ENCODE measurements around the gene NPAS3. TPM values are rescaled to one million over a fixed set of nuclear protein-coding genes. Genes with fewer than 3 reads are reported as not detected.

NPAS3 gene
- total RNA-seq, 1 donor from 2014 or later: 1.6 TPM

GRCh38 chr14:33454707-33455106, 516.0 kb downstream of the NPAS3 start:
- Mint-ChIP-seq H3K4me3 (ENCODE audit: unreplicated experiment) (no peak overlapping the region), H3K27me3 (ENCODE audit: unreplicated experiment) (no peaks in the 10 kb centered on the region), H3K27ac (ENCODE audit: unreplicated experiment) (no peak overlapping the region), H3K4me1 (ENCODE audit: unreplicated experiment) (no peaks in the 10 kb centered on the region), H3K36me3 (ENCODE audit: low read depth, unreplicated experiment) (no peaks in the 10 kb centered on the region), H3K9me3 (ENCODE audit: unreplicated experiment) (no peaks in the 10 kb centered on the region)
- no peak for TF ChIP-seq CTCF (IDR thresholded peaks at IDR 0.05; ENCODE audit: unreplicated experiment)
- no peak for DNase-seq (ENCODE audit: low spot score)

DNA sequence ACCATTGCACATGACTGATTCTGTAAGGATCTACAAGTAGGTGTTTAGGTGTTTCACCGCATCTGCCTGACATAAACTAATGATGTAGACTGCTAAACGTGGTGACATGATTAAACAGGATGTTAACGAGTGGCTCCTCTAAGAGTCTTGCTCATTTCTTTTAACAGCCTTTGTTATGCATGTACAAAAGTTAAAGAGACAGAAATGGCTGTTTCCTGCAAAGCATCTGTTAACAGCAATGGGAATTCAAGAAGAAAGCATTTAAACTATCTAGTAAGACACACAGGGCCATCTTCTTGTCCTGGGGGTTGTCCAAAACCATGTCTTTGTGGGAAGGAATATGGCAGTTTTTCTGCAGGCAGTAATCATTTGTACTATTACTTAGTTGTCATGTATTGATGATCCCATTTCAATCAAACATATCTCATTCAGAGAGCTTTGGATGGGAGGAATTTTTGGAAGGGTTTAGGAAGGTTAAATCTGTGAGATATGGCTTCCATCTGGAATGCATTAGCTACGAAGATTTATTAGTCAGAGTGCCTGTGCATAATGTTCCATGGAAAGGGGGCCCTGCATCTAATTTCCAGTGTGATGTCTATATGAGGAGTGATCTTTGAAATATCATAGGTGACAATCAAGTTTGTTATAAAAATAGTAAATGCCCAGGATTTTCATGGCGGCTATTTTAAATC, 517.1 kb downstream of the NPAS3 start:
- DNase-seq (ENCODE audit: low spot score): no peak
- Mint-ChIP-seq H3K4me3 (ENCODE audit: unreplicated experiment) (no peak overlapping the region), H3K27ac (ENCODE audit: unreplicated experiment) (no peak overlapping the region), H3K27me3 (ENCODE audit: unreplicated experiment) (no peaks in the 10 kb centered on the region), H3K4me1 (ENCODE audit: unreplicated experiment) (no peaks in the 10 kb centered on the region), H3K9me3 (ENCODE audit: unreplicated experiment) (no peaks in the 10 kb centered on the region), H3K36me3 (ENCODE audit: low read depth, unreplicated experiment) (no peaks in the 10 kb centered on the region)
- no peak for TF ChIP-seq CTCF (IDR thresholded peaks at IDR 0.05; ENCODE audit: unreplicated experiment)

DNA sequence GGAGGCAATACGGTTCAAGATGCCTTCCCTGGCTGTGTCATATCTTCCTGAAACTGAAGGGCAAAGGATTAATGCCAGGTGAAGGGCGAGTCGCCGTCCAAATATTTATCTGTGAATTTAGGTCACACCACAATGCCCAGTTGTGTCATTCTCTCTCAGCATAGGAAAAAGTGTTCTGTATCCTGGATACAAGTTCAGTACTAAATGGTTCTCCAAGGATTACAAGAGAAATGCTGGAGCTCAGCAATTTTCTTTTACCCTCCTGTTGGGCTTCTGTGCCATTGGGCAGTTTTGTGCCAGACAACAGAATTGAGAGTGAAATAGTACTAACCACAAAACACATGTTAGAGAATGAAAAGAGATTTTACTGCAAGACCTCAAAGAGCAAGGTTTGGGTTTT, 518.3 kb downstream of the NPAS3 start:
- no peak overlapping the region for H3K27ac Mint-ChIP-seq (ENCODE audit: unreplicated experiment)
- DNase-seq (ENCODE audit: low spot score): no peak
- TF ChIP-seq CTCF (IDR thresholded peaks at IDR 0.05; ENCODE audit: unreplicated experiment): no peak
- no peaks in the 10 kb centered on the region for H3K4me1 Mint-ChIP-seq (ENCODE audit: unreplicated experiment)
- H3K27me3 Mint-ChIP-seq (ENCODE audit: unreplicated experiment): no peaks in the 10 kb centered on the region
- no peaks in the 10 kb centered on the region for H3K36me3 Mint-ChIP-seq (ENCODE audit: low read depth, unreplicated experiment)
- H3K9me3 Mint-ChIP-seq (ENCODE audit: unreplicated experiment): no peaks in the 10 kb centered on the region
- no peak overlapping the region for H3K4me3 Mint-ChIP-seq (ENCODE audit: unreplicated experiment)

GRCh38 chr14:33457617-33458016, 518.9 kb downstream of the NPAS3 start:
- no peaks in the 10 kb centered on the region for H3K27me3 Mint-ChIP-seq (ENCODE audit: unreplicated experiment)
- TF ChIP-seq CTCF (IDR thresholded peaks at IDR 0.05; ENCODE audit: unreplicated experiment): no peak
- no peak overlapping the region for H3K27ac Mint-ChIP-seq (ENCODE audit: unreplicated experiment)
- H3K4me1 Mint-ChIP-seq (ENCODE audit: unreplicated experiment): peaks cover 3% of the 10 kb centered on the region
- H3K9me3 Mint-ChIP-seq (ENCODE audit: unreplicated experiment): no peaks in the 10 kb centered on the region
- DNase-seq (ENCODE audit: low spot score): no peak
- no peaks in the 10 kb centered on the region for H3K36me3 Mint-ChIP-seq (ENCODE audit: low read depth, unreplicated experiment)
- no peak overlapping the region for H3K4me3 Mint-ChIP-seq (ENCODE audit: unreplicated experiment)

DNA sequence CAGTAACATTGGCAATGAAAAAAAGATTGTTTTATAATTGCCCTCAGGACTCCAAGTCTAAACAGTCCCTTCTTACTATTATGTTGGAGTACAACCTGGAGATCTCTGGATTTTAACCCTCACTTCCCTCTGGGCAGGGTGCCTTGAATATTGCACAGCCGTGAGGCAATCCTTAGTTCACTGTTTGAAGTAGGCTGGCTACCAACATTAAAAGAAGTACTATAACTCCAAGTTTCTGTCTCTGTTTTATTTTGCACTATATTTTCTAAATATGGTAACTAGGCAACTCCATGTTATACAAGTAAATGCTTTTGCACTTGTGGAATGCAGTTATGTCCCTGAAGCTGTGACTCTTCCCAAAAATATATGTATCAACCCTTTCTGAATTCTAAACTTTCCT, 521.5 kb downstream of the NPAS3 start:
- Mint-ChIP-seq H3K4me1 (ENCODE audit: unreplicated experiment) (peaks cover 3% of the 10 kb centered on the region), H3K9me3 (ENCODE audit: unreplicated experiment) (no peaks in the 10 kb centered on the region), H3K27me3 (ENCODE audit: unreplicated experiment) (no peaks in the 10 kb centered on the region), H3K4me3 (ENCODE audit: unreplicated experiment) (no peak overlapping the region), H3K36me3 (ENCODE audit: low read depth, unreplicated experiment) (no peaks in the 10 kb centered on the region), H3K27ac (ENCODE audit: unreplicated experiment) (no peak overlapping the region)
- TF ChIP-seq CTCF (IDR thresholded peaks at IDR 0.05; ENCODE audit: unreplicated experiment): no peak
- DNase-seq (ENCODE audit: low spot score): no peak
